NCI-H69 (cell line): ENCODE results near the gene SGSM2.

Source experiments
- DNase-seq: peaks from one replicate; lab custom pipeline; 2025; lab: John Stamatoyannopoulos, UW

Gene SGSM2

DNA sequence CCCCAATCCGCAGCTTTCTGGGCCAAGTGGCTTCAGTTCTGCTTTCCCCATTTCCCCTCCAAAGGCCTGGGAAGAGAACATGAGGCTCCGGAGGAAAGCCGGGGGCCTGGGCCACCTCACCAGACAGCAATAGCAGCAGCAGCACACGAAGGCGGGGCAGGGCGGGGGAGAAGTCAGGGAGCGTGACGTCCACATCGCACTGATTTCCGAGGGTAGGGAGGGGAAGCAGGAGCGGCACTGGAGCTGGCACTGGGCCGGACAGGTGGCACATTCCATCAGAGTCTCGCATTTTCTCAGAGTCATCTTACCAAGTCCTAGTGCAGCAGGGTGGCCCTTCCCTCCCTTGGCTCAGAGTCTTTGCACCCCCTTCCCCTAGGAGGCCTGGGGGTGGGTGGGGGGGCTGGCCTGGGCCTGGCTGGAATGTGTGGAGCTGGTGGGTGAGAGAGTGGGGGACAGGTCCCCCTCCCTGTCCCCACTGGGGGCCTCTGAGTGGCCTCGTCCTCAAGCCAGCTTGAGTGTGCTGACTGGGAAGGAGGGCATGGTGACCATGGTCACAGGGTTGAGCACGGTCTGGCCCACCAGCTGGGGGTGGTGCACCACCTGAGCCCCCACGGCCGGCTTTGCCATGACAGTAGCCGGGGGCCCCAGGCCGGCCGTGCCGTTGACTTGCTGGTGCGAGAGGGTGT lies 49.2 kb downstream of the SGSM2 start:
- DNase-seq: no peak

GRCh38 chr17:2387086-2388019 lies 50.1 kb downstream of the SGSM2 start:
- no peak for DNase-seq

GRCh38 chr17:2388020-2388682 lies 50.9 kb downstream of the SGSM2 start:
- peak; percentile 8 for DNase-seq

DNA sequence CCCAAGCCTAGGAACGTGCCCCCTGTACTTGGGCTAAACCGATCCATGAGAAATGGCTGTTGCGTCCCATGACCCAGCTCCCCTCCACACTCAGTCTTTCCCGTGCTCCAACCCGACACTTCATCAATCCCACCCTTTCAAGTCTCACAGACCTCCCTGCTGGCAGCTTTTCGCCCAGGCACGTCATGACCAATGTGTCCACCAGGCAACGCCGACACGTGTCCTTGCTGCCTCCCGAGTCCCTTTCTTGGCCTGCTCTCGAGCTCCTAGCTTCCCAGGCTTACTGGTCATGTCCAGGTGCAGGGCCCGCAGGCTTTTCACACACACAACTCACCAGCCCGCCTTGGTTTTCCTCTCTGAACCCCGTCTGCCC lies 51.4 kb downstream of the SGSM2 start:
- DNase-seq: no peak

DNA sequence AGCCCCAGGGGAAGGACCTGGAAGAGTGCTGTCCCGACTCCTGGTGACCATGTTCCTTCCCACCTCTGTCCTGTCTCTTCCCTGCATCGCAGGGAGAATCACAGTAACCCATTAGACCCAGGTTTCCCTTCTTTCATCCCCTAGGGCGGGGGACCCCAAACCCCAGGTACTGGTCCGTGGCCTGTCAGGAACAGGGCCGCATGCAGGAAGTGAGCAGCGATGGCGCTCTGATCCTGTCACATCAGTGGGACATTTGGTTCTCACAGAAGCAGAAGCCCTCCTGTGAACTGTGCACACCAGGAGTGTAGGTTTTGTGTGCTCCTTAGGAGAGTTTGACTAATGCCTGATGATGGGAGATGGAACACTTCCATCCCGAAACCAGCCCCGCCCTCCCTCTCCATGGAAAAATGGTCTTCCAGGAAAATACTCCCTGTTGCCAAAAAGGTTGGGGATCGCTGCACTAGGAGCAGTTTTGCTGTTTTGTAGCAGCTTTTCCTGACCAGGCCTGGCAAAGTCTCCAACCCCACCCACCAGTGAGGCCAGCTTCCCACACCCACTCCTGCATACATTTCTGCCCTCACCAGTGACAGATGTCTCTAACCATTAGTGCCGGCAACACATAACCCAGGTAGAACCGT lies 53.0 kb downstream of the SGSM2 start:
- no peak for DNase-seq

DNA sequence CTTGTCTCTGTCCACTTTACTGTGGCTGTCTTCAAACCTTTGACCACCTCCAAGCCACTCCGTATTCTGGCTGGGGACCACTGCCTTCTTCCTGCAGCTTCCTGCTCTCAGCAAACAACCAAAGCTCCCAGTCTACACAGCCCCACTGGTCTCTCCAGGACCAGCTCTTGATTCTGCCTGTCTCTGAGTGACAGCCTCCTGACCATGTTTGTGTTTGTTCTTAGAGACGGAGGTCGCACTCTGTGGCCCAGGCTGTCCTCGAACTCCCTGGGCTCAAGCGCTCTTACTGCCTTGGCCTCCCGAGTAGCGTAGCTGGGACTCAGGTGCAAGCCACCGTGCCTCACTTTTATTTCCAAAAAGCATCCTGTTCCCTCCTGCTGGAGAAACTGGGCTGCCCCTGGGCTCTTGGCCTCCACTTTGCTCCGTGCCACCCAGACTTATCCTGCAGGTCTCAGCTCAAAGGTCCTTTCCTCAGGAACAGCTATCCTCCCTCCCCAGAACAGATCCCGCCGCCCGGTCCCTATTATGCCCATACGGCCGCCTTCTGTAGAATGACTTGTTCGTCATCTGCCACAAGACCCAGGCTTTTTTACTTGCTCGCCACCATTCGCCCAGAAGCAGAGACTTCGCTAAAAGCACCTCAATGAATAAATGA lies 54.4 kb downstream of the SGSM2 start:
- no peak for DNase-seq

DNA sequence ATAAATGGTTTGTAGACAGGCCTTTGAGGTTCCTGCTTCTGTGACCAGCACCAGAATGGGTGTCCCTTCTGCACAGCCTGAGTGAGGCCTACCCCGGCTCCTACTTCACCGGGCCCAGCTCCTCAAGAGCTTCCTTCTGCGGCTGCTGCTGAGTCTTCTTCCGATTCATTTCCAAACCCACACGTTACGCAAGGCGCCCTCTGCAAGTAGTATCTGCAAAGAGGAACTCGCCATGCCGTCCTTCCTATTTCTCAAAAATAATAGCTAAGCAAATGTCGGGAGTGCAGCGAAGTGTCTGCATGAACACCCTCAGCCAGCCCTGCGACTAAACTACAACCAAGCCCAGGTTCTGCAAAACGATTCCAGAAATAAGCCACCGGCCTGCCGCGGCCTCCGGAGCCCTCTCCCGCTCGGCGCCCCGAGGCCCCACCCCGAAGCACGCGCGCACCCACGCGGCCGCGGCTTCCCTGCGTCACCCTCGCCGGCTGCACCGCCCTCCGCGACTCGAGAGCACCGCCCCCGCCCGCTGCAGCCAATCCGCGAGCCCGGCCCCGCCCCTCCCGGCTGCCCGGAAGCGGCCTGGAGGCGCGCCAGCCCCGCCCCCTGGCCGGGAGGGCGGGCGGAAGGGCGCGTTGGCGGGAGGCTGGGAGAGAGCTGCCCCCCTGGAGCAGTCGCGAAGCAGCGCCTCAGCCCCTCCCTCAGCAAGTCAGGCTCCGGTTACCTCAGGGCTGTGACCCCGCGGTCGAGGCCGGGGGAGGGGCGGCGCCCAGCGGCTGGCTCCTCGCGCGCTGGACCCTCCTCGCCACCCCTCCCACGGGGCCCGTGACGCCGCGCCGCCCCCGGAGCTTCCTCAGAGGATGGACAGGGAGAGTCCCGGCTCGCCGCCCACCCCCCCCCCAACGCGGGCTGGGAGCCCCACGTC lies 55.2 kb downstream of the SGSM2 start:
- peak; percentile 95 for DNase-seq

GRCh38 chr17:2393174-2393953 lies 56.1 kb downstream of the SGSM2 start:
- peak; percentile 95 for DNase-seq

DNA sequence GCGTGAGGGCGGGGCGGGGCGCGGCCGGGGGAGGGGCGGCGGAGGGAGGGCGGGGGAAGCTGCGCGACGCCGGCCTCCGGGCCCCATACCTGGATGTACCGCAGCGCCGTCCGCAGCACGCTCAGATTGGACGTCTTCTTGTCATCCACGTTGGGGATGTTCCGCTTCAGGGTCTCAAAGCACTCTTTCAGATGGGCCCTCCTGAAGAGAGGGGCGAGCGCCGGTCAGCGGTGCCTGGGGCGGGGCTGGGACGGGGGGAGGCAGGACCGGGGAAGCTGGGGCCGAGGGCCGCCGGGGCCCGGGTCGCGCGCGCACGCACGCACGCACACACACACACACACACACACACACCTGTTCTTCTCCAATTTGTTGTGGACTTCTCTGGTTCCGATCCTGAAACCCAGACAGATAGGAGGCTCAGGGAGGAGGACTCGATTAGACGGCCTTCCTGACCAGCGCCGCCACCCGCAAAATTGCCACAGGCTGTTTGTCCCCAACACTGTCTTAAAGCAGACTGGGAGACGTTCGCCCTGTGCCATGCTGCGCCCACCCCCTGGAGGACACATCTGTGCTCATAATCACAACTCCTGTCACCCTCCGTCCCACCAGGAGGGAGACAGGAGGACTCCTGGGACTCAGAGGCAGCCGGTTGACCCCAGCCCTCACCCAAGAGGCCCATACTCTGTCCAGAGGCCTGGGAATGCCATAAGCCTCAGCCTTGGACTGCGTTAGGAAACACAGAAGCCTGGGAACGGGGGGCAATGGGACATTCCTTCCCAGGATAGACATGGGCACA lies 56.9 kb downstream of the SGSM2 start:
- DNase-seq: no peak

DNA sequence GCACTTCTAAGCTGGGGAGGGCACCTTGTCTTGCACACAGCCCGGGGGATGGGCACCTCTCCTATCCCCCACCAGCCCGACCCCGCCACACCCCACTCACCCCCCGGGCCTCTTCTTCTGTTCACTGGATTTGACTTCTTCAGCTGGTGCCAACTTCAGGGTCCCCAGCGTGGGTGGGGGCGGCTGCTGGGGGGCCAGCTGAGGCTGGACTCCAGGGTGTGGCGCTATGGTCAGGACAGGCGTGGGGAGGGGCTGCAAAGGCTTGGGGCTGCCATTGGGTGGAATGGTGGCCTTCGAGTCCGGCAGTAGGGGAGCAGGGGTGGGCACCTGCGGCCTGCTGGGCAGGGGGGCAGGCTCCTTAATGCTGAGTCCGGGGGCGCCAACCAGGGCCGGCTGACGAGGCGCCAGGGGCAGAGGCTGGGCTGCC lies 57.5 kb downstream of the SGSM2 start:
- DNase-seq: no peak

GRCh38 chr17:2395258-2396181 lies 58.2 kb downstream of the SGSM2 start:
- DNase-seq: peak; percentile 17

GRCh38 chr17:2396192-2396567 lies 58.9 kb downstream of the SGSM2 start:
- DNase-seq: peak; percentile 17

GRCh38 chr17:2396568-2397246 lies 59.4 kb downstream of the SGSM2 start:
- peak; percentile 93 for DNase-seq

- no peak for DNase-seq
Measured at GRCh38 chr17:2397247-2398171, 60.2 kb downstream of the SGSM2 start.

GRCh38 chr17:2398182-2398581 lies 60.9 kb downstream of the SGSM2 start:
- no peak for DNase-seq
